ENCODE data around the gene EDC3. TPM values are rescaled to one million over a fixed set of nuclear protein-coding genes. Genes with fewer than 3 reads are reported as not detected.

The EDC3 gene
- total RNA-seq, 1 donor from 2014 or later: 30.5 TPM

- no peak for DNase-seq
- Histone ChIP-seq H3K4me1 (peaks cover 19% of the 10 kb centered on the region), H3K4me3 (no peak overlapping the region), H3K9me3 (no peaks in the 10 kb centered on the region), H3K27me3 (ENCODE audit: low read depth) (no peaks in the 10 kb centered on the region), H3K36me3 (peaks cover 56% of the 10 kb centered on the region), H3K27ac (no peak overlapping the region)
- no peak for ATAC-seq
- intact Hi-C loops (cut with DNase I): no loop called here
- no peak for TF ChIP-seq CTCF (IDR thresholded peaks at IDR 0.05)
These were observed 103.6 kb downstream of the EDC3 start for GRCh38 chr15:74592222-74592621.

GRCh38 chr15:74589826-74590225 is 106.0 kb downstream of the EDC3 start:
- intact Hi-C loops (cut with DNase I): no loop called here
- no peak overlapping the region for H3K4me3 ChIP-seq
- H3K4me1 ChIP-seq: peaks cover 19% of the 10 kb centered on the region
- peaks cover 68% of the 10 kb centered on the region for H3K36me3 ChIP-seq
- ATAC-seq (no peak), DNase-seq (no peak)
- no peak for TF ChIP-seq CTCF (IDR thresholded peaks at IDR 0.05)
- no peaks in the 10 kb centered on the region for H3K9me3 ChIP-seq
- no peaks in the 10 kb centered on the region for H3K27me3 ChIP-seq (ENCODE audit: low read depth)
- H3K27ac ChIP-seq: no peak overlapping the region

GRCh38 chr15:74585857-74586256 is 110.0 kb downstream of the EDC3 start:
- Histone ChIP-seq H3K27me3 (ENCODE audit: low read depth) (no peaks in the 10 kb centered on the region), H3K4me3 (no peak overlapping the region), H3K27ac (no peak overlapping the region), H3K9me3 (no peaks in the 10 kb centered on the region), H3K36me3 (peaks cover 49% of the 10 kb centered on the region), H3K4me1 (peaks cover 19% of the 10 kb centered on the region)
- ATAC-seq: no peak
- DNase-seq: no peak
- no peak for TF ChIP-seq CTCF (IDR thresholded peaks at IDR 0.05)
- intact Hi-C loops (cut with DNase I): no loop called here

DNA sequence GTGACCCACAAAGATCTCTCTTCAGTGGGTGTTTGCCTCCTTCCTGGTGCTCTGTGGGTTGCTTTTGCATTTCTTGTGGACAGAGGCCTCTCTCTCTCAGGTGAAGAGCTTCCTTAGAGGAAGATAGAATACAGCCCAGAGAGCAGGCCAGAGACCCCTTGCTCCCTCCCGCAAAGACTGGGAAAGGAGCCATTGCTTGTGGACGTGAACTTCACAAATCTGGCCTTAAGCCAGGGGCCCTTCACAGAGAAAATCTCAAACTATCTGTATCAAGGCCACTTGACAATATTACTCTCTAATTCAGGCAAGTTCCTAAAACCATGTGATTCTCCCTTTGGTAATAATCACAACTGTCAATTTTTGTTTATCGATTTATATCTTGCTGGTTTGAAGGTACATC is 110.6 kb downstream of the EDC3 start:
- peaks cover 47% of the 10 kb centered on the region for H3K36me3 ChIP-seq
- no peak for DNase-seq
- no peaks in the 10 kb centered on the region for H3K9me3 ChIP-seq
- intact Hi-C loops (cut with DNase I): no loop called here
- peaks cover 19% of the 10 kb centered on the region for H3K4me1 ChIP-seq
- H3K27ac ChIP-seq: no peak overlapping the region
- no peak for TF ChIP-seq CTCF (IDR thresholded peaks at IDR 0.05)
- no peaks in the 10 kb centered on the region for H3K27me3 ChIP-seq (ENCODE audit: low read depth)
- no peak for ATAC-seq
- H3K4me3 ChIP-seq: no peak overlapping the region

DNA sequence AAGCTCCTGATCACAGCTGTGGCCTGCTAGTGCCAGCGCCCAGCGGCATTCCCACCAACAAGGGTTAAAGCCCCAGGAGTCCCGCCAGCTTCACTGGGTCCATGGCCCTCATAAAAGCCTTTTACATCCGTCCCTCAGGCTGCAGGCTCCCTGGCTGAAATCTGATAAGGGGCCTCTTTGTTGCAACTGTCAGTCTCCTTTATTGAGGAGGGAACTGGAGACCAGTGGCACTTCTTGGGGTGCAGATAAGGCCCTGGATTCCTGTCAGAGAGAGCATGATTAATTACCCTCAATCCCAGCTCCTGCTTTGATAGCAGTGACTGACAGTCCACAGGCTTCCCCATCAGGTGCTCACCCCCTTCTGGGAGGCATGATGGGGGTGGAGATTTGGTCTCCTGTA is 111.0 kb downstream of the EDC3 start:
- Histone ChIP-seq H3K27me3 (ENCODE audit: low read depth) (no peaks in the 10 kb centered on the region), H3K36me3 (peaks cover 46% of the 10 kb centered on the region), H3K4me3 (no peak overlapping the region), H3K9me3 (no peaks in the 10 kb centered on the region), H3K4me1 (peaks cover 17% of the 10 kb centered on the region), H3K27ac (no peak overlapping the region)
- intact Hi-C loops (cut with DNase I): no loop called here
- DNase-seq (no peak), ATAC-seq (no peak)
- TF ChIP-seq CTCF (IDR thresholded peaks at IDR 0.05): no peak

DNA sequence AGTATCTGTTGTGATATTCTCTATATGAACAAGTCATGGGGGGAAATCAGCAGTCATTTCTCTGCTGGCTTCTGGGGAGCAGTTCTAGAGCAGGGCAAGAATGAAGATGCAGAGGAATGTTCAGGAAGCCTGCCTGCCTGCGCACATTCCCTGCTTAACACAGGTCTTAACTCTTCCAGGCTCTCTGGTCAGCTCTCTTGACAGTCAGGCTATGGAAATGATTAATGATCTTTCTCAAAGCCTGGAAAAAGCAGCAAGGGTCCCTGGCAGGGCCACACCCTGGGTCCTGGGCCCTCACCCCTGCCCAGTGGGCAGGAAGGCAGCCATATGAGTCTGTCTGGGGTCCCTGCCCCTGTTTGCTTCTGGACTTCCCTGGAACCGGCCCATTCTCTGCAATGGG is 111.6 kb downstream of the EDC3 start:
- ATAC-seq: no peak
- intact Hi-C loops (cut with DNase I): no loop called here
- H3K4me3 ChIP-seq: no peak overlapping the region
- H3K4me1 ChIP-seq: peaks cover 11% of the 10 kb centered on the region
- H3K9me3 ChIP-seq: no peaks in the 10 kb centered on the region
- no peak for TF ChIP-seq CTCF (IDR thresholded peaks at IDR 0.05)
- H3K27me3 ChIP-seq (ENCODE audit: low read depth): no peaks in the 10 kb centered on the region
- H3K36me3 ChIP-seq: peaks cover 47% of the 10 kb centered on the region
- DNase-seq: no peak
- no peak overlapping the region for H3K27ac ChIP-seq

Data from lower lobe of right lung (tissue), 2 donors.